Endothelial cell (in vitro differentiated cells): ENCODE data around the gene CASP5. TPM values are rescaled to one million over a fixed set of nuclear protein-coding genes. Genes with fewer than 3 reads are reported as not detected.

ENCODE experiments used
- DNase-seq: peaks from one replicate; pipeline ENCODE4 v3.0.0; 2021; ENCODE audit warnings: low spot score
- H3K27ac Mint-ChIP-seq: one replicate; pipeline ENCODE4 v1.8.0; 2021; ENCODE audit warnings: mixed read lengths, inconsistent platforms; ENCODE audit not compliant: unreplicated experiment
- H3K27me3 Mint-ChIP-seq: one replicate; pipeline ENCODE4 v1.8.0; 2021; ENCODE audit warnings: mild to moderate bottlenecking, moderate library complexity, mixed read lengths, inconsistent platforms; ENCODE audit not compliant: unreplicated experiment
- H3K36me3 Mint-ChIP-seq: one replicate; pipeline ENCODE4 v1.8.0; 2021; ENCODE audit warnings: mild to moderate bottlenecking, low read depth, mixed read lengths, inconsistent platforms; ENCODE audit not compliant: unreplicated experiment
- H3K4me1 Mint-ChIP-seq: one replicate; pipeline ENCODE4 v1.8.0; 2021; ENCODE audit warnings: mild to moderate bottlenecking, mixed read lengths, inconsistent platforms; ENCODE audit not compliant: unreplicated experiment
- H3K4me3 Mint-ChIP-seq: one replicate; pipeline ENCODE4 v1.8.0; 2021; ENCODE audit warnings: mild to moderate bottlenecking, mixed read lengths, inconsistent platforms; ENCODE audit not compliant: unreplicated experiment
- H3K9me3 Mint-ChIP-seq: one replicate; pipeline ENCODE4 v1.8.0; 2021; ENCODE audit warnings: mixed read lengths, inconsistent platforms; ENCODE audit not compliant: unreplicated experiment
- CTCF ChIP-seq: fragments of 200-600 bp; sonication (generic); IDR thresholded peaks from one replicate; pipeline ENCODE4 v1.5.0; 2021; ENCODE audit warnings: antibody characterized with exemption; ENCODE audit not compliant: unreplicated experiment
- total RNA-seq: library from RNA; stranded (reverse); fragmentation: NEBNext Ultra II Directional; extraction: Animal tissue kit (Norgen Biotek cat#: 25700); gene quantifications from one replicate; pipeline ENCODE4 v1.2.1, GENCODE V29; 2021; ENCODE audit not compliant: unreplicated experiment

CASP5 gene
- total RNA-seq, 1 donor from 2014 or later = not detected

GRCh38 chr11:105057432-105057831, 34.5 kb upstream of the CASP5 start:
- Mint-ChIP-seq H3K9me3 (no peaks in the 10 kb centered on the region), H3K27me3 (no peaks in the 10 kb centered on the region), H3K4me1 (no peaks in the 10 kb centered on the region), H3K36me3 (no peaks in the 10 kb centered on the region), H3K27ac (no peak overlapping the region), H3K4me3 (no peak overlapping the region)
- no peak for TF ChIP-seq CTCF
- no peak for DNase-seq

GRCh38 chr11:105056446-105056845, 33.5 kb upstream of the CASP5 start:
- H3K9me3 Mint-ChIP-seq = no peaks in the 10 kb centered on the region
- no peaks in the 10 kb centered on the region for H3K27me3 Mint-ChIP-seq
- no peak for TF ChIP-seq CTCF
- no peaks in the 10 kb centered on the region for H3K36me3 Mint-ChIP-seq
- no peak for DNase-seq
- H3K4me3 Mint-ChIP-seq = no peak overlapping the region
- H3K4me1 Mint-ChIP-seq = no peaks in the 10 kb centered on the region
- no peak overlapping the region for H3K27ac Mint-ChIP-seq

- no peak for DNase-seq
- Mint-ChIP-seq H3K27ac (no peak overlapping the region), H3K4me1 (no peaks in the 10 kb centered on the region), H3K9me3 (no peaks in the 10 kb centered on the region), H3K4me3 (no peak overlapping the region), H3K36me3 (no peaks in the 10 kb centered on the region), H3K27me3 (no peaks in the 10 kb centered on the region)
- TF ChIP-seq CTCF = no peak
These were observed 31.9 kb upstream of the CASP5 start for GRCh38 chr11:105054723-105055493.

- no peak for DNase-seq
- no peak for TF ChIP-seq CTCF
- Mint-ChIP-seq H3K9me3 (no peaks in the 10 kb centered on the region), H3K36me3 (no peaks in the 10 kb centered on the region), H3K4me3 (no peak overlapping the region), H3K27me3 (no peaks in the 10 kb centered on the region), H3K4me1 (peaks cover under 1% of the 10 kb centered on the region), H3K27ac (no peak overlapping the region)
These were observed 29.5 kb upstream of the CASP5 start for GRCh38 chr11:105052487-105052886.

- no peak for DNase-seq
- H3K4me3 Mint-ChIP-seq = no peak overlapping the region
These were observed 28.6 kb upstream of the CASP5 start for GRCh38 chr11:105051559-105051958.

More at GRCh38 chr11:105051559-105051958, 28.6 kb upstream of the CASP5 start:
- TF ChIP-seq CTCF = no peak
- Mint-ChIP-seq H3K36me3 (no peaks in the 10 kb centered on the region), H3K27me3 (no peaks in the 10 kb centered on the region), H3K9me3 (no peaks in the 10 kb centered on the region), H3K27ac (no peak overlapping the region), H3K4me1 (peaks cover 5% of the 10 kb centered on the region)
